GM10266 (cell line): ENCODE data around the gene GOLPH3L.

Experiments
- DNase-seq: peaks from one replicate; pipeline ENCODE4 v3.0.0; 2012; ENCODE audit errors: extremely low spot score
- CTCF ChIP-seq: IDR thresholded peaks from 2 replicates; pipeline ENCODE4 v1.5.1; 2012; ENCODE audit warnings: mild to moderate bottlenecking, low read depth; ENCODE audit not compliant: control insufficient read depth, insufficient read depth; ENCODE audit errors: missing control alignments

The GOLPH3L gene

GRCh38 chr1:150619576-150620509, 77.1 kb downstream of the GOLPH3L start:
- no peak for DNase-seq
- no peak for TF ChIP-seq CTCF

GRCh38 chr1:150615346-150616201, 81.4 kb downstream of the GOLPH3L start:
- no peak for DNase-seq
- TF ChIP-seq CTCF = no peak

GRCh38 chr1:150613061-150613920, 83.7 kb downstream of the GOLPH3L start:
- no peak for TF ChIP-seq CTCF
- DNase-seq = peak; percentile 54

- TF ChIP-seq CTCF = no peak
- DNase-seq = no peak
Observed at GRCh38 chr1:150612014-150612345, 85.0 kb downstream of the GOLPH3L start.

- no peak for DNase-seq
- no peak for TF ChIP-seq CTCF
Observed at GRCh38 chr1:150610576-150610975, 86.4 kb downstream of the GOLPH3L start.

- no peak for DNase-seq
Observed at GRCh38 chr1:150609732-150610131, 87.2 kb downstream of the GOLPH3L start.

More at GRCh38 chr1:150609732-150610131, 87.2 kb downstream of the GOLPH3L start:
- TF ChIP-seq CTCF = no peak
